Cardiac fibroblast (primary cell): Measurements from ENCODE around the gene H1-8.

Source experiments
- DNase-seq, 2 donors: peaks; one replicate each; pipeline versions ENCODE4 v3.0.0 to v3.0.0-alpha.2; 2010; ENCODE audit warnings: low read depth in 2 of 2
- H3K4me3 ChIP-seq, 2 donors: replicated peaks in 1 of 2; 1 replicate in 1 of 2; 2 replicates in 1 of 2; pipeline ENCODE4 v1.5.1; 2011; ENCODE audit warnings: low read depth in 2 of 2, low read length in 2 of 2, mild to moderate bottlenecking in 2 of 2, moderate library complexity in 1 of 2
- TF ChIP-seq, protein P1 (sequence below): IDR thresholded peaks from one replicate; pipeline ENCODE4 v1.5.1; 2011; ENCODE audit warnings: low read depth, mild to moderate bottlenecking, low read length, inconsistent platforms

H1-8 gene

DNA sequence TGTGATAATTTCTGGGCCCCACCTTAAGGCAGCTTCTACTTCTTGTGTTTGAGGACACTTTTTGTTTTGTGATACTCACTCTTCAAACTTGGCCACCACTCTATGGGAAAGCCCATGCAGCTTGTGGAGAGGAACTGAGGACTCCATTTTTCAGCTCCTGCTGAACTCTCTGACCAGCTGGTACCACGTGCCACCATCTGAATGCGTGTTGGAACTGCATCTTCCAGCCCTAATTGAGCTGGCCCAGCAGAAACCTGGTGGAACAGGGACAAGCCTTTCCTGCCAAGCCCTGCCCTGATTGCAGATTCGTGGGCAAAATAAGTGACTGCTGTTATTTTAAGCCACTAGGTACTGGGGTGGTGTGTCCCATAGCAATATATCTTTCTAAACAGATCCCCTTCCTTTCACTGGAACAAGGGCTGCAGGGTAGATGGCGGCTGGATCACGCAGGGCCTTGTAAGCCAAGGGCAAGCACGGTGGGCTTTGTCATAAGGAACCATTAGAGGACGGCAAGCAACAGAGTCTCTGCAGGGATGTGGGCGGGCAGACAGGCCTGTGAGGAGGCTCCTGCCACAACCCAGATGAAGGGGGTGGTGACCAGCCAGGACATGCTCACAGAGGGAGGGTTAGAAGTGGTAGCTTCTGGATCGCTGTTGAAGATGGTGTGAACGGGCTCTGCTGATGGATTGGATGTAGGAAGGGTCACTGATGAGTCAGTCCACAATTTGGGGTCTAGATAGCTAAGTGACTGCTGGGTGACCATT lies 9.5 kb downstream of the H1-8 start:
- TF ChIP-seq, protein P1, sequence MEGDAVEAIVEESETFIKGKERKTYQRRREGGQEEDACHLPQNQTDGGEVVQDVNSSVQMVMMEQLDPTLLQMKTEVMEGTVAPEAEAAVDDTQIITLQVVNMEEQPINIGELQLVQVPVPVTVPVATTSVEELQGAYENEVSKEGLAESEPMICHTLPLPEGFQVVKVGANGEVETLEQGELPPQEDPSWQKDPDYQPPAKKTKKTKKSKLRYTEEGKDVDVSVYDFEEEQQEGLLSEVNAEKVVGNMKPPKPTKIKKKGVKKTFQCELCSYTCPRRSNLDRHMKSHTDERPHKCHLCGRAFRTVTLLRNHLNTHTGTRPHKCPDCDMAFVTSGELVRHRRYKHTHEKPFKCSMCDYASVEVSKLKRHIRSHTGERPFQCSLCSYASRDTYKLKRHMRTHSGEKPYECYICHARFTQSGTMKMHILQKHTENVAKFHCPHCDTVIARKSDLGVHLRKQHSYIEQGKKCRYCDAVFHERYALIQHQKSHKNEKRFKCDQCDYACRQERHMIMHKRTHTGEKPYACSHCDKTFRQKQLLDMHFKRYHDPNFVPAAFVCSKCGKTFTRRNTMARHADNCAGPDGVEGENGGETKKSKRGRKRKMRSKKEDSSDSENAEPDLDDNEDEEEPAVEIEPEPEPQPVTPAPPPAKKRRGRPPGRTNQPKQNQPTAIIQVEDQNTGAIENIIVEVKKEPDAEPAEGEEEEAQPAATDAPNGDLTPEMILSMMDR, result no peak
- no peak overlapping the region for H3K4me3 ChIP-seq
- no peak for DNase-seq

DNA sequence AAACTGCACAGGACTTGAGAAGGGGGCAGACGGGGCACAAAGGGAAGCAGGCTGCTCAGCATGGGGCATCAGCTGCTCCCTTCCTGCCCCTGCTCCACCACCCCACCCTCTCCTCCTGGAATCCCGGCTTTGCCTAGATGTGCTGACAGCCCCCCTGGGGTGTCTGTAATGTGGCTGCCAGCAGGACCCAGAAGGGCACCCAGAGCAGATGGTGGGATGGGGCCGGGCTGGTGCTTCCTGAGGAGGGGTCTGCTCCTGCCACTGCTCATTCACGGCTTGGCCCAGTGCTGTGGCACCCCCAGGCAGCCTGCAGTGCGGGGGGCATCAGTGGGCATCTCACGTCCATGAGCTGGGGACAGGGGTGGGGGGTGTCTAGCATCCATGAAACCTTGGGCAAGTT lies 10.2 kb downstream of the H1-8 start:
- no peak for DNase-seq
- no peak overlapping the region for H3K4me3 ChIP-seq
- TF ChIP-seq, protein P1, result no peak

DNA sequence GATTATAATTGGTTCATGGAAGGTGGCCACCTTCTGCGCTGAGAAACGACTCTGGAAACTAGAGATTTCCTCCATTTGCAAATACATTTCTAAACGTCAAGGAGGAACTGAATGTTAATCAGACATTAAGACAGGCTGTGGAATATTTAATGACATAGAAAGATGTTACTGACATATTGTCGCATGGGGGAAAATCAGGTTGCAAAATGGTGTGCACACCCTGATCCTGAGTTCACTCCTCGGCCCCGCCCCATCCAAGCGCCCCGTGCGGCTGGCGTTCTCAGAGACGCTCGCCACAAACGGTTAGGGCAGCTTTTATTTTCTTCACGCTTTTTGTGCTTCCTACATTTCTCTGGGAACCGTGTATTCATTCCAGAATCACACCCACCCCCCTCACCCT lies 10.7 kb downstream of the H1-8 start:
- TF ChIP-seq, protein P1, result no peak
- no peak for DNase-seq
- no peak overlapping the region for H3K4me3 ChIP-seq

DNA sequence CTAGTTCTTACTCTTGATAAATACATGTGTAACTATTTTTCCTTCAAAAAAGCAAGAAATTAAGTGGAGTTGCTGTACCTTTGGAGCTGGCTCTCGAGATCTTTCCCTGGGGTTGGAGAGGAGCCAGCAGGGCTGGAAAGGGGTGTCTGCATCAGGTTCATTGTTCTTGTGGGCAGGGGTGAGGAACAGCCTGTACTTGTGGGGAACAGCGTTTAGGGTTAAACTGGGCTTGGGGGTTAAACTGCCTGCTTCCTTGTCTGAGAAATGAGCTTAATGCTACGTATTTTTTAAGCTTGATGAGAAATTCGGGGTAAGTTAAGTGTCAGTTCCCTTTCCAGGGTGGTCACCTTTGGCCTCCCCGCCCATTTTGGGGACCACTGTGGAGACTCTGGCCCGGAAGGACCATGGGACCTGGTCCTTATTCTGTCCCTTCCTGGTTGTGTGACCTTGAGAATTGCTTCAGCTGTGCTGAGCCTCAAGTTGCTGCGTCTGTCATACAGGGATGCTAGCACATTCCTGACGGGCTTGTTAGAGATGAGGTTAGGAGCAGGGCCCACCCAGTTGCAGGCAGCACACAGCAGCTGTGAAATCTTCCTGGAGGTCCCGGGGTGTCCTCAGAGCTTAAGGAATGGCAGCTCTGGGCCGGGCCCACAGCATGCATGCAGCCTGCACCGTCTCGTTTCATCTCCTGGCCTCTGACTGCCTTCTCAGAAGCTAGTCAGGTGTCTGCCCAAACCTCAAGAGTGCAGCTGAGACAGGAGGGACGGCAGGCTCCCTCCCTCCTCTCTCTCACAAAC lies 11.6 kb downstream of the H1-8 start:
- no peak for DNase-seq
- TF ChIP-seq, protein P1, result no peak

DNA sequence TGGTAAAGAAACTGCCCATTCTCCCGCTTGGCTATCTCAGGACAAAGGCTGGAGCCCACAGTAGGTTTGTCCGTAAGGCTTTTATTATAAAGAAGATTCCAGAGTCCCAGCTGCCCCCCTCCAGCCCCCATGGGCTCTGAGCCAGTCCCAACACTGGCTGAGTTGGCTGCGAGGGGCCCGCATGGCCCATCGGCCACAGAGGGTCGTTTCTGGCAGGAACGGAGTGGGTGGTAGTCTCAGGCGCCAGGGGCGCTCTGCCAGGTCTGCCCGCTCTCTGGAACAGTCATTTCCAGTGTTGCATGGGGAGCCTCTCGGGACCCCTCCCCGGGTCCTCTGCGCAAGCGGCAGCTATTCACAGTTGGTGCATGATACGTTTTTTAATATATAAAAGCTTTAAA lies 12.2 kb downstream of the H1-8 start:
- no peak overlapping the region for H3K4me3 ChIP-seq
- TF ChIP-seq, protein P1, result no peak
- no peak for DNase-seq

More for the DNA sequence above, 11.6 kb downstream of the H1-8 start:
- no peak overlapping the region for H3K4me3 ChIP-seq

DNA sequence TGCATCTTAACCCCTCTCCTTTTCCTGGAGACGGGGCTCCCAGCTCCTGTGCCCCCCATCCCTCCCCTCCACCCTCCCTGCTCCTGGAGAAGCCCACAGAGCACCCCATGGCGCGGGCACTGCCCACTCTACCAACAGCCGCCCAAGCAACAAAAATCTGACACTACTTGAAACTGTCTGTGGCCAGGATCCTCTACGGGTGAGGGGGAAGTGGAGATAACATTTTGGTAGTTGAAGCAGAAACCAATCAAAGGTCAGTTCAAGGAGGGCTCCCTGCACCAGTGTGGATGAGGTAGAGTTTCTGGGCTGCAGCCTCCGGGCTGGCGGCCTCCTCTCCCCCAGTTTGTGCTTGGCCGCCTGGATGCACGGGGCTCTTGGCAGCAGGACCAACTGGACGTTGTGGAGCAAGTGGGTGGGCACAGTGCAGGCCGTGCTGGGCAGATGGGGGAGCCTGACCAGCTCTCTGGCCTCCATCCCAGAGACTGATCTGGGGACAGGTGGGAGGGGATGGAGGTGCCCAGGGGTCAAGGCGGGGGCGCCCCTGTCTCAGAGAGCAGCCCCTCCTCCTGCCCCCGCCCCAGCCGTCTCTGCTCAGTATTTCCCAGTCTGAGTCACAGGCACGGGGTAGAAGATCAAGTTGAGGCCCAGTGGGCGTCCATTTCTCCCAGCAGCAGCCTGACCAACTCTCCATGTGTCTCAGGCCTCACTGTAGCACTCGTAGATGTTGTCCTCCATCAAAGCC lies 12.8 kb downstream of the H1-8 start:
- H3K4me3 ChIP-seq, result no peak overlapping the region
- no peak for DNase-seq
- TF ChIP-seq, protein P1, result no peak
